Erythroblast (primary cell): ENCODE results near the gene COBLL1.

Source experiments
- DNase-seq, 2 experiments: peaks; one replicate each; lab custom pipeline; 2025; lab: John Stamatoyannopoulos, UW
- GATA1 ChIP-seq: IDR thresholded peaks from 2 replicates; pipeline ENCODE4 v1.6.1; 2011; ENCODE audit warnings: low read depth, mild to moderate bottlenecking, control low read depth, low read length, moderate library complexity
- POLR2A ChIP-seq: IDR thresholded peaks from 2 replicates; pipeline ENCODE4 v1.6.1; 2011; ENCODE audit warnings: mild to moderate bottlenecking, low read length

Gene COBLL1

GRCh38 chr2:164697688-164698461, 143.7 kb downstream of the COBLL1 start:
- peak; percentile 26 to 43 for DNase-seq
- no peak for TF ChIP-seq GATA1
- TF ChIP-seq POLR2A, result no peak

- DNase-seq, result peak; percentile 5 to 6
- TF ChIP-seq GATA1 (no peak), POLR2A (no peak)
Observed at GRCh38 chr2:164696634-164697033, 145.0 kb downstream of the COBLL1 start.

GRCh38 chr2:164694275-164694695, 147.3 kb downstream of the COBLL1 start:
- no peak for DNase-seq
- TF ChIP-seq GATA1, result no peak
- TF ChIP-seq POLR2A, result no peak

DNA sequence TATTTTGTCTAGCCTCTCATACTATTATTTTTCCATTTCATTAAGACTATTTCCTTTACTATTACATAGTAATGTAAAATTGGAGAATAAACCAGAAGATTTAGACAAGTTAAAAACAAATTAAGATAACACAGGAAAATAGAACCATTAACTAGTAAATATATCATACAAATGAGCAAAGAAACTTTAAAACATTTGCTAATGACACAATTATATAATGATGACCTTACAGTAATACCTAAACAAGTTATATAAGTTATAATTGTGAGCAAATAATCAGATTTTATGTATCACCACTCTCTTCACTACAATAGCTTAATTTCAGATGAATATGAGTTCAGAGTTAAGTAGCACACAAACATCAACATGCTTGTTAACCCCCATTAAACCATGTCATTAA, 147.8 kb downstream of the COBLL1 start:
- TF ChIP-seq GATA1 (no peak), POLR2A (no peak)
- DNase-seq, result no peak

GRCh38 chr2:164693390-164693789, 148.2 kb downstream of the COBLL1 start:
- no peak for DNase-seq
- no peak for TF ChIP-seq POLR2A
- no peak for TF ChIP-seq GATA1

GRCh38 chr2:164692958-164693357, 148.7 kb downstream of the COBLL1 start:
- TF ChIP-seq POLR2A, result no peak
- no peak for TF ChIP-seq GATA1
- DNase-seq, result no peak

DNA sequence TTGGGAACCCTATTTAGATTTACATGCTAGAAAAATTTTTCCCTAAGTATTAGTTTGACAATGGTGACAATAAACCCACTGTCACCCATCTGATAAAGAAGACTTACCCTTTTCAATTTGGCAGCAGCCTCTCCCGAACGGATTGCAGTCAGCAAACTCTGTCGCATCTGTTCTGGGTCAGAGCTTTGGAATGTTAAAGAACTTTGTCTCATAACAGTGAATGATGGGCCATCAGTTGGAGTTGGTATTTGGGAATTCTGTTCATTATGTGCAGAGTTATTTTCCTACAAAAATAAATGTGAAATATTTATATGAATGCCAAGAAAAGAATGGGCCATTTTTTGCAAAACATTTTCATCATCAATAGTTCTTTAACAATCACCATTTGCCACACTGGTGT, 149.5 kb downstream of the COBLL1 start:
- DNase-seq, result no peak
- no peak for TF ChIP-seq GATA1

DNA sequence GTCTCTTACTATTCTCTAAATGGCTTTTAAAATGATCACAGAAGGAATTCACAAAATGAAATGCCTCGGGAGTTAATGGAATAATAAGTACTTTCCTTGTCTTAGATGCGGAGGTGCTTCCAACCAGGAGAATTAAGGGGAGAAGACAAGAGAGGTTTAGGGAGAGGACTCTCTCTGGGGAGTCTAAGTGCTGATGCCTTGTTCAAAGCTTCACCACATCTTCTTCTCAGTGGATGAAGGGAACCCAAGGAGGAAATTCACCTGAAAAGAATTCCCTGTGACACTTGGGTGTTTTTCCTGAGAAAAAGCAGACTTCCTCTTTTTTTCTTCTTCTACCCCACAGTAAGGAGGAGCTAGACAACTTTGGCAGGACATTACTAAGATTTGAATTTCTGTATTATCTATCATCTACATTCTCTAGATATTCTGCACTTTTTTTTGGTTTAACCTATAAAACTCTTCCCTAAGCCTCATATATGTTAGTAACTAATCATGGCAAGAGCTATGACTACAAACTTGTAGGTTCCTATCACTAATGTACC, 150.2 kb downstream of the COBLL1 start:
- no peak for TF ChIP-seq POLR2A
- no peak for TF ChIP-seq GATA1
- DNase-seq, result no peak

GRCh38 chr2:164690361-164690760, 151.3 kb downstream of the COBLL1 start:
- no peak for DNase-seq
- no peak for TF ChIP-seq POLR2A
- no peak for TF ChIP-seq GATA1

DNA sequence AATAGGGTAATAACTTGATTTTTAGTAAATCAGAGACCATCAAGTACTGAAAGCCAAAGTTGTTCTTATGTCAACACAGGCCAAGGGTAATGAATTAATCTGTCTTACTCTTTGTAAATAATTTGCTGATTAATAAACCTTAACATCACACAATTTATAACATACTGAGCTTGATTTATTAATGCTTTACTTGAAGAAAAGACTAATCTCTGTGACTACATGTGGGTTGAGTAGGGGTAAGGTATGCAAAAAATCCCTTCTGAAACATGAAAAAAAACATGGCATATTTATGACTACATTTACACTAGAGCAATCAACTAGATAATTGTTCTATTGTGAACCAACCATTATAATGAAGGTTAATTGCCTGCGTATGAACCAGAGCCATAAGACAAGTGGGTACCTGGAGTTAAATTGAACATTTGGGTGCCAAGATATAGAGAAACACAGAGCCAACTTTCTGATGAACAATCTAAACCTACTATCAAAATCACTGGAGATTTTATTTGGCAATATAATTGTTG, 152.7 kb downstream of the COBLL1 start:
- no peak for DNase-seq
- no peak for TF ChIP-seq POLR2A
- no peak for TF ChIP-seq GATA1

- DNase-seq, result no peak
- TF ChIP-seq GATA1, result no peak
- no peak for TF ChIP-seq POLR2A
Observed at GRCh38 chr2:164681009-164681408, 160.6 kb downstream of the COBLL1 start.

DNA sequence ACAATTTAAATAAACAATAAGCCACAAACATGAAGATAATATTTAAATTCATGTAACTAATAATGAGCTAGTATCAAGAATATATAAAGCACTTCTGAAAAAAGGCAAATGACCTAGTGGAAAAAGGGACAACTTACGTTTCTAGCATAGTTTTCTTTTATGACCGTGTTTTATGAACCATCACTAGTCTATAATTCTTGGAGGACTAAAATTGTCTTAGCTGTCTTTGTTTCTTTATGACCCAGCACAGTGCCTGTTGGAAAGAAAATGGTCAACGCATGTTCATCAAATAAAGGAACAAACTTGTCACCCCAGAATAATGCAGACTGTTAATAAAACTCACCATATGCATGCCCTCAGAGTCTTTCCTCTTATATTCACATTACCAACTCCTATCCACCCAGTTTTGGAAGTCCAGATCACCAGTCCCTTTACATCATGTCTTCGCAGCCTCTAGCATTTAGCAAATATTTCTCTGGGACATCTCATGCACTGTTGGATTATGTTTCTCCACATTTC, 162.9 kb downstream of the COBLL1 start:
- no peak for TF ChIP-seq POLR2A
- no peak for TF ChIP-seq GATA1
- no peak for DNase-seq

GRCh38 chr2:164677733-164678132, 163.9 kb downstream of the COBLL1 start:
- no peak for TF ChIP-seq GATA1
- TF ChIP-seq POLR2A, result no peak
- DNase-seq, result no peak

DNA sequence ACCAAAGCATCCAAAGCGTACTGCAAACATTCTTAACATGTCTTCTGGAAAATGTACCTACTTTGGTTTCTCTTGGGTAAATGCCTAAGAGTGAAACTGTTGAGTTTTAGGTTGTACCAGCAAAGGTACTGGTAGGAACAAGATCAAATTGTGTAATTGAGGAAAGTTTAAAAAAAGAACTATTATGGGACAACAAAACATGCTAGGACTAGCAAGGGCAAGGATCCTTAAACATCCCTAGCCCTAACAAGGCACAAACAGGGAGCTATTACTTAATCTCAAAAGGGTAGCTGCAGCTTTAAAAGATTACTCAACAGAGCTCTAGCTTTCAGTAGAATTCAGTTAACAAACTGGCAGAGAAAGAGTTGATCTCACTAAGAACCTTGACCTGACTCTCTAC, 164.4 kb downstream of the COBLL1 start:
- no peak for DNase-seq
- TF ChIP-seq GATA1, result no peak
- no peak for TF ChIP-seq POLR2A

DNA sequence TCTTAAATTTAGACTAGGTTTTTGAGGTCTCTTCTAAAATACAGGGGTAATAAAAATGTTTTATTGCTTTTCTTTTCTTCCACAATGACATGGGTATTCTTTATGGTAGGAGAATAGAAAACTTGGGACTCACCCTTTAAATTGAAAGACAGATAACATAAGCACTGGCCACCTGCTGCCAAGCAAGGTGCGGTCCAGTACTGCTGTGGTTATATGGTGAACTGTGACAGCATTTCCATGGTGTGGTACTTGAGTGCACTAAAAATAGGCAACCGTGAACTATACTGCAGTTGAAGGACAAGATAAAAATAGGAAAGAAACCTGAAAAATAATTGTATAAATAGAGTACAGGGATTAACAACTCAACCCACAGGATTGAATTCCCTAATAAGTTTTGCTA, 165.9 kb downstream of the COBLL1 start:
- TF ChIP-seq POLR2A, result no peak
- TF ChIP-seq GATA1, result no peak

More for the DNA sequence above, 165.9 kb downstream of the COBLL1 start:
- DNase-seq, result no peak
